Hepatocyte (in vitro differentiated cells): ENCODE results near the gene ROBO1. TPM values are rescaled to one million over a fixed set of nuclear protein-coding genes. Genes with fewer than 3 reads are reported as not detected.
A peak's percentile ranks its signal among the peaks of the same experiment; 100 is the strongest.

ENCODE experiments used
- DNase-seq: peaks from one replicate; pipeline ENCODE4 v3.0.0-alpha.2; 2016; ENCODE audit warnings: low spot score
- H2AFZ ChIP-seq: fragments of 200-600 bp; sonication (generic); 2 replicates; pipeline ENCODE4 v1.6.0; 2016; ENCODE audit warnings: antibody characterized with exemption, mild to moderate bottlenecking
- H3K27ac ChIP-seq: fragments of 200-600 bp; sonication (generic); 2 replicates; pipeline ENCODE4 v1.5.1; 2016; ENCODE audit warnings: mild to moderate bottlenecking
- H3K27me3 ChIP-seq: fragments of 200-600 bp; sonication (generic); 2 replicates; pipeline ENCODE4 v1.6.1; 2016
- H3K36me3 ChIP-seq: fragments of 200-600 bp; sonication (generic); replicated peaks from 2 replicates; pipeline ENCODE4 v1.5.1; 2016; ENCODE audit warnings: low read depth; ENCODE audit not compliant: insufficient read depth
- H3K4me1 ChIP-seq: fragments of 200-600 bp; sonication (generic); 2 replicates; pipeline ENCODE4 v1.5.1; 2016; ENCODE audit warnings: mild to moderate bottlenecking, moderate library complexity; ENCODE audit not compliant: insufficient read depth
- H3K4me2 ChIP-seq: fragments of 200-600 bp; sonication (generic); 2 replicates; pipeline ENCODE4 v1.6.0; 2016
- H3K4me3 ChIP-seq: fragments of 200-600 bp; sonication (generic); 2 replicates; pipeline ENCODE4 v1.5.1; 2016; ENCODE audit warnings: mild to moderate bottlenecking
- H3K79me2 ChIP-seq: fragments of 200-600 bp; sonication (generic); 2 replicates; pipeline ENCODE4 v1.6.0; 2017; ENCODE audit warnings: mild to moderate bottlenecking
- H3K9me2 ChIP-seq: fragments of 200-600 bp; sonication (generic); replicated peaks from 2 replicates; pipeline ENCODE4 v1.6.0; 2017; ENCODE audit warnings: mild to moderate bottlenecking; ENCODE audit not compliant: insufficient read depth
- H3K9me3 ChIP-seq: fragments of 200-600 bp; sonication (generic); 2 replicates; pipeline ENCODE4 v1.5.1; 2016; ENCODE audit warnings: low read depth, mild to moderate bottlenecking
- H4K20me1 ChIP-seq: fragments of 200-600 bp; sonication (generic); 2 replicates; pipeline ENCODE4 v1.6.0; 2016; ENCODE audit warnings: mild to moderate bottlenecking; ENCODE audit not compliant: insufficient read depth, poor library complexity, severe bottlenecking
- CTCF ChIP-seq: fragments of 200-600 bp; sonication (generic); IDR thresholded peaks from 2 replicates; pipeline ENCODE4 v1.5.1; 2016; ENCODE audit warnings: antibody characterized with exemption, mild to moderate bottlenecking; ENCODE audit not compliant: poor library complexity
- EZH2 ChIP-seq: fragments of 200-600 bp; sonication (generic); IDR thresholded peaks from 2 replicates; pipeline ENCODE4 v1.6.1; 2016; ENCODE audit warnings: antibody characterized with exemption, mild to moderate bottlenecking, borderline replicate concordance
- EZH2phosphoT487 ChIP-seq: fragments of 200-600 bp; sonication (generic); IDR thresholded peaks from one replicate; pipeline ENCODE4 v1.6.1; 2018; ENCODE audit warnings: antibody characterized with exemption, mild to moderate bottlenecking, low read depth, moderate library complexity; ENCODE audit not compliant: unreplicated experiment, severe bottlenecking
- WGBS: methylation state at CpG from one replicate; pipeline ENCODE4 v1.1.6; 2016; ENCODE audit warnings: low lambda C conversion rate; ENCODE audit errors: missing lambda C conversion rate; 5-methylcytosine and 5-hydroxymethylcytosine counted together
- polyA plus RNA-seq: library from polyadenylated mRNA; unstranded; fragments of >200 nt; fragmentation: Nextera tagmentation; extraction: Ambion mirVana; gene quantifications from 2 replicates; pipeline ENCODE4 v1.2.1, GENCODE V29; 2016
- total RNA-seq: library from RNA; depleted of rRNA; stranded (reverse); fragments of >200 nt; gene quantifications from 2 replicates; pipeline ENCODE4 v1.2.3, GENCODE V29; 2014

Gene ROBO1
- total and polyA plus RNA-seq, 2 experiments from 2014 or later, result 13.6 to 44.3 TPM

GRCh38 chr3:78848392-78849288 is 919.2 kb downstream of the ROBO1 start:
- peaks cover 7% of the 10 kb centered on the region for H3K79me2 ChIP-seq
- no peak overlapping the region for H3K4me2 ChIP-seq
- H3K27ac ChIP-seq, result peak overlapping the region; percentile 56
- no peaks in the 10 kb centered on the region for H3K27me3 ChIP-seq
- TF ChIP-seq EZH2 (no peak), CTCF (no peak), EZH2phosphoT487 (no peak)
- no peaks in the 10 kb centered on the region for H3K9me3 ChIP-seq
- H3K36me3 ChIP-seq, result no peaks in the 10 kb centered on the region
- WGBS, result 40% methylated on average over 7 of the region's 7 CpGs
- no peak overlapping the region for H2AFZ ChIP-seq
- no peak for DNase-seq
- H3K4me3 ChIP-seq, result no peak overlapping the region
- H4K20me1 ChIP-seq, result no peaks in the 10 kb centered on the region
- no peaks in the 10 kb centered on the region for H3K9me2 ChIP-seq
- peaks cover 27% of the 10 kb centered on the region for H3K4me1 ChIP-seq

GRCh38 chr3:78847603-78848002 is 920.2 kb downstream of the ROBO1 start:
- H3K27me3 ChIP-seq, result no peaks in the 10 kb centered on the region
- no peaks in the 10 kb centered on the region for H3K9me2 ChIP-seq
- no peak overlapping the region for H3K4me3 ChIP-seq
- no peak for DNase-seq
- H3K27ac ChIP-seq, result no peak overlapping the region
- H2AFZ ChIP-seq, result no peak overlapping the region
- H3K4me1 ChIP-seq, result peaks cover 27% of the 10 kb centered on the region
- no peaks in the 10 kb centered on the region for H3K36me3 ChIP-seq
- 57% methylated on average over 3 of the region's 3 CpGs for WGBS
- no peaks in the 10 kb centered on the region for H3K9me3 ChIP-seq
- H3K4me2 ChIP-seq, result peak overlapping the region; percentile 6
- H3K79me2 ChIP-seq, result peaks cover 7% of the 10 kb centered on the region
- no peaks in the 10 kb centered on the region for H4K20me1 ChIP-seq
- TF ChIP-seq EZH2phosphoT487 (no peak), EZH2 (no peak), CTCF (no peak)

- TF ChIP-seq EZH2 (no peak), CTCF (no peak)
- Histone ChIP-seq H3K4me1 (peaks cover 27% of the 10 kb centered on the region), H3K4me3 (no peak overlapping the region), H3K27ac (peak overlapping the region; percentile 22), H3K36me3 (no peaks in the 10 kb centered on the region), H4K20me1 (no peaks in the 10 kb centered on the region), H2AFZ (no peak overlapping the region), H3K79me2 (peaks cover 7% of the 10 kb centered on the region), H3K27me3 (no peaks in the 10 kb centered on the region), H3K9me3 (no peaks in the 10 kb centered on the region), H3K4me2 (peak overlapping the region; percentile 6), H3K9me2 (no peaks in the 10 kb centered on the region)
- WGBS, result 60% methylated on average over 4 of the region's 4 CpGs
- DNase-seq, result no peak
These were observed 920.6 kb downstream of the ROBO1 start for GRCh38 chr3:78847203-78847602.
